Measurements from ENCODE around the gene PCSK9. TPM values are rescaled to one million over a fixed set of nuclear protein-coding genes. Genes with fewer than 3 reads are reported as not detected.

The PCSK9 gene
- total RNA-seq, 2 experiments from 2014 or later: not detected

Other genes with a start within 250 kb of the PCSK9 start
- gene TTC22, start 238.2 kb upstream of the PCSK9 start, total RNA-seq: 1 to 10 TPM; 4.6 to 5.3 TPM
- gene DHCR24, start 152.4 kb upstream of the PCSK9 start, total RNA-seq: 10 to 100 TPM; 72.6 to 75.1 TPM
- not detected for gene TMEM61, start 58.9 kb upstream of the PCSK9 start, total RNA-seq
- gene BSND, start 40.6 kb upstream of the PCSK9 start, total RNA-seq: not detected
- 10 to 100 TPM; 37.4 to 39.9 TPM for gene USP24, start 175.8 kb downstream of the PCSK9 start, total RNA-seq